Measurements from ENCODE around the gene FASTKD3.

FASTKD3 gene

GRCh38 chr5:7876867-7877266, 8.0 kb upstream of the FASTKD3 start:
- Histone ChIP-seq H3K27me3 (ENCODE audit: insufficient read depth, low read length, poor library complexity) (no peaks in the 10 kb centered on the region), H3K79me1 (ENCODE audit: low read length) (peaks cover 21% of the 10 kb centered on the region), H4K5ac (ENCODE audit: low read length) (no peak overlapping the region), H4K8ac (ENCODE audit: low read depth, low read length) (no peak overlapping the region), H3K56ac (ENCODE audit: low read length) (no peak overlapping the region), H3K23ac (ENCODE audit: low read length) (no peak overlapping the region), H2BK120ac (ENCODE audit: low read depth, low read length) (no peak overlapping the region), H3K9ac (ENCODE audit: low read length) (no peak overlapping the region), H3K4me2 (ENCODE audit: low read length) (no peak overlapping the region), H3K79me2 (ENCODE audit: control insufficient read depth, insufficient read depth, low read length) (peaks cover 17% of the 10 kb centered on the region), H2BK15ac (replicated peaks; ENCODE audit: low read depth) (no peak overlapping the region), H2BK5ac (ENCODE audit: low read length) (no peak overlapping the region), H3K4me1 (ENCODE audit: control insufficient read depth, low read depth, low read length) (no peaks in the 10 kb centered on the region), H3K36me3 (ENCODE audit: control insufficient read depth, insufficient read depth, low read length) (peaks cover 8% of the 10 kb centered on the region), H2AK5ac (ENCODE audit: low read length) (no peak overlapping the region), H3K27ac (ENCODE audit: low read depth, low read length) (no peak overlapping the region), H3K4ac (ENCODE audit: low read depth, low read length) (no peak overlapping the region), H3K4me3 (ENCODE audit: low read length) (no peak overlapping the region), H3K18ac (ENCODE audit: low read length) (no peak overlapping the region)
- WGBS (ENCODE audit: extremely low coverage, insufficient coverage, low lambda C conversion rate): no CpG with 5 or more reads among the region's 3 CpGs
- no peak for DNase-seq

GRCh38 chr5:7875151-7875550, 6.3 kb upstream of the FASTKD3 start:
- no peak overlapping the region for H4K5ac ChIP-seq (ENCODE audit: low read length)
- no peak overlapping the region for H3K9ac ChIP-seq (ENCODE audit: low read length)
- H3K36me3 ChIP-seq (ENCODE audit: control insufficient read depth, insufficient read depth, low read length): peaks cover 8% of the 10 kb centered on the region
- H2BK15ac ChIP-seq (replicated peaks; ENCODE audit: low read depth): no peak overlapping the region
- H3K56ac ChIP-seq (ENCODE audit: low read length): no peak overlapping the region
- H3K23ac ChIP-seq (ENCODE audit: low read length): no peak overlapping the region
- peaks cover 32% of the 10 kb centered on the region for H3K79me2 ChIP-seq (ENCODE audit: control insufficient read depth, insufficient read depth, low read length)
- no peak overlapping the region for H3K27ac ChIP-seq (ENCODE audit: low read depth, low read length)
- no peak overlapping the region for H3K4me3 ChIP-seq (ENCODE audit: low read length)
- peaks cover 21% of the 10 kb centered on the region for H3K79me1 ChIP-seq (ENCODE audit: low read length)
- no peak overlapping the region for H4K8ac ChIP-seq (ENCODE audit: low read depth, low read length)
- no peak overlapping the region for H3K18ac ChIP-seq (ENCODE audit: low read length)
- no peak overlapping the region for H2AK5ac ChIP-seq (ENCODE audit: low read length)
- no peak overlapping the region for H3K4ac ChIP-seq (ENCODE audit: low read depth, low read length)
- H2BK5ac ChIP-seq (ENCODE audit: low read length): no peak overlapping the region
- no peak overlapping the region for H2BK120ac ChIP-seq (ENCODE audit: low read depth, low read length)
- no peak overlapping the region for H3K4me2 ChIP-seq (ENCODE audit: low read length)
- DNase-seq: no peak
- no peaks in the 10 kb centered on the region for H3K27me3 ChIP-seq (ENCODE audit: insufficient read depth, low read length, poor library complexity)
- WGBS (ENCODE audit: extremely low coverage, insufficient coverage, low lambda C conversion rate): no CpG with 5 or more reads among the region's 4 CpGs
- H3K4me1 ChIP-seq (ENCODE audit: control insufficient read depth, low read depth, low read length): no peaks in the 10 kb centered on the region

- Histone ChIP-seq H4K5ac (ENCODE audit: low read length) (no peak overlapping the region), H3K79me2 (ENCODE audit: control insufficient read depth, insufficient read depth, low read length) (peaks cover 36% of the 10 kb centered on the region), H4K8ac (ENCODE audit: low read depth, low read length) (no peak overlapping the region), H3K27ac (ENCODE audit: low read depth, low read length) (no peak overlapping the region), H3K27me3 (ENCODE audit: insufficient read depth, low read length, poor library complexity) (no peaks in the 10 kb centered on the region), H3K9ac (ENCODE audit: low read length) (no peak overlapping the region), H3K4me1 (ENCODE audit: control insufficient read depth, low read depth, low read length) (no peaks in the 10 kb centered on the region), H3K56ac (ENCODE audit: low read length) (no peak overlapping the region), H3K4me3 (ENCODE audit: low read length) (no peak overlapping the region), H3K79me1 (ENCODE audit: low read length) (peaks cover 19% of the 10 kb centered on the region), H3K36me3 (ENCODE audit: control insufficient read depth, insufficient read depth, low read length) (peaks cover 8% of the 10 kb centered on the region), H3K4ac (ENCODE audit: low read depth, low read length) (no peak overlapping the region), H3K4me2 (ENCODE audit: low read length) (no peak overlapping the region), H2BK15ac (replicated peaks; ENCODE audit: low read depth) (no peak overlapping the region), H3K23ac (ENCODE audit: low read length) (no peak overlapping the region), H2BK5ac (ENCODE audit: low read length) (no peak overlapping the region), H2BK120ac (ENCODE audit: low read depth, low read length) (no peak overlapping the region), H3K18ac (ENCODE audit: low read length) (no peak overlapping the region), H2AK5ac (ENCODE audit: low read length) (no peak overlapping the region)
- DNase-seq: no peak
- no CpG with 5 or more reads among the region's 2 CpGs for WGBS (ENCODE audit: extremely low coverage, insufficient coverage, low lambda C conversion rate)
Observed at GRCh38 chr5:7874639-7875038, 5.8 kb upstream of the FASTKD3 start.

DNA sequence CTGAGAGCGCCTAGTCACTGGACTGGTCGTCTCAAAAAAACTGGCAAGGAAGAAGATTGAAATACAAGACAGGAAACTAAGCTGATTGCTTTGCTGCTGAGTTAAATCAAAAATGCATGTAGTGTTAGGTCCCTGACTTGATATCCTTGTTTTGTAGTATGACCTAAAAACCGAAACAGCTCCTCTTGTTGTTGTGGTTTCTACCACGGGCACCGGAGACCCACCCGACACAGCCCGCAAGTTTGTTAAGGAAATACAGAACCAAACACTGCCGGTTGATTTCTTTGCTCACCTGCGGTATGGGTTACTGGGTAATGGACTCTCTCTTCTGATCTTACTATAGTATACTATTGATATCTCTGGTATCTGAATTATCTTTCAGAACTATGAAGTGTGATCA, 4.4 kb upstream of the FASTKD3 start:
- Histone ChIP-seq H3K4me2 (ENCODE audit: low read length) (no peak overlapping the region), H2BK120ac (ENCODE audit: low read depth, low read length) (no peak overlapping the region), H3K4me1 (ENCODE audit: control insufficient read depth, low read depth, low read length) (no peaks in the 10 kb centered on the region), H3K4ac (ENCODE audit: low read depth, low read length) (no peak overlapping the region), H3K23ac (ENCODE audit: low read length) (no peak overlapping the region), H3K27me3 (ENCODE audit: insufficient read depth, low read length, poor library complexity) (no peaks in the 10 kb centered on the region), H2AK5ac (ENCODE audit: low read length) (no peak overlapping the region), H3K79me1 (ENCODE audit: low read length) (peaks cover 19% of the 10 kb centered on the region), H3K4me3 (ENCODE audit: low read length) (no peak overlapping the region), H4K5ac (ENCODE audit: low read length) (no peak overlapping the region), H4K8ac (ENCODE audit: low read depth, low read length) (no peak overlapping the region), H2BK15ac (replicated peaks; ENCODE audit: low read depth) (no peak overlapping the region), H2BK5ac (ENCODE audit: low read length) (no peak overlapping the region), H3K18ac (ENCODE audit: low read length) (no peak overlapping the region), H3K36me3 (ENCODE audit: control insufficient read depth, insufficient read depth, low read length) (peaks cover 8% of the 10 kb centered on the region), H3K9ac (ENCODE audit: low read length) (no peak overlapping the region), H3K56ac (ENCODE audit: low read length) (no peak overlapping the region), H3K79me2 (ENCODE audit: control insufficient read depth, insufficient read depth, low read length) (peaks cover 42% of the 10 kb centered on the region), H3K27ac (ENCODE audit: low read depth, low read length) (no peak overlapping the region)
- no peak for DNase-seq
- WGBS (ENCODE audit: extremely low coverage, insufficient coverage, low lambda C conversion rate): no CpG with 5 or more reads among the region's 9 CpGs

DNA sequence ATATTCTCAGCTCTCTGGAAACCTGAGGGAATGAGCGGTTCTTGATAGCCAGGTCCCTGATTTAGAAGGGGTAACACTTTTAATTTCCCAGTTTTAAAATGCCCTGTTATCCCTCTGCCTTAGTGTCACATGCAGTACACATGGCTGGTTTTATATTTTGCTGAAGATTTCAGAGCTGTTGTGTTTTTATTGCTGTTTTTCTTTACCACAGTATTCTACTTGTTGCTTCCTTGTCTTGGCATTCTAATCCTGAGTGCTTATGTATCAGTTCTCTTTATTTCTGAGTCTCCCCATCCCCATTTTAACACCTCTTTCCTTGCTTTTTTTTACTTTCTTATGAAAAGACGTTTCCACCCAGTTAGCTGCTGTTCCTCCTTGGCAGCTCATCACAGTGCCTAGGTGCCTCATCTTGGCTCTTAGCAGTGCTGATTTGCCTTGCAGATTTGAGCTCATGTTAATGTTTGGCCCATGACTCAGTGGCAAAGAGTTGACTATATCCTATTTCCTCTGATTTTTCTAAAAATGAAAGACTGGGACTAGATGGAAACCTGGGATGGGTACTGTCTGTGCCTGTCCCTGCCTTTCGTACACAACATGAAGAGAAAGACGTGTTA, 3.8 kb upstream of the FASTKD3 start:
- no peak overlapping the region for H2BK5ac ChIP-seq (ENCODE audit: low read length)
- no peaks in the 10 kb centered on the region for H3K27me3 ChIP-seq (ENCODE audit: insufficient read depth, low read length, poor library complexity)
- no peak overlapping the region for H3K9ac ChIP-seq (ENCODE audit: low read length)
- no peak overlapping the region for H3K4me3 ChIP-seq (ENCODE audit: low read length)
- H3K79me1 ChIP-seq (ENCODE audit: low read length): peaks cover 20% of the 10 kb centered on the region
- no peak overlapping the region for H2BK120ac ChIP-seq (ENCODE audit: low read depth, low read length)
- no peak overlapping the region for H3K23ac ChIP-seq (ENCODE audit: low read length)
- no peak overlapping the region for H4K8ac ChIP-seq (ENCODE audit: low read depth, low read length)
- H3K56ac ChIP-seq (ENCODE audit: low read length): no peak overlapping the region
- no peak overlapping the region for H2AK5ac ChIP-seq (ENCODE audit: low read length)
- H3K36me3 ChIP-seq (ENCODE audit: control insufficient read depth, insufficient read depth, low read length): peaks cover 4% of the 10 kb centered on the region
- no peak overlapping the region for H4K5ac ChIP-seq (ENCODE audit: low read length)
- H3K79me2 ChIP-seq (ENCODE audit: control insufficient read depth, insufficient read depth, low read length): peaks cover 42% of the 10 kb centered on the region
- no CpG with 5 or more reads among the region's 4 CpGs for WGBS (ENCODE audit: extremely low coverage, insufficient coverage, low lambda C conversion rate)
- H3K4ac ChIP-seq (ENCODE audit: low read depth, low read length): no peak overlapping the region
- H3K27ac ChIP-seq (ENCODE audit: low read depth, low read length): no peak overlapping the region
- H3K4me2 ChIP-seq (ENCODE audit: low read length): no peak overlapping the region
- H3K18ac ChIP-seq (ENCODE audit: low read length): no peak overlapping the region
- no peaks in the 10 kb centered on the region for H3K4me1 ChIP-seq (ENCODE audit: control insufficient read depth, low read depth, low read length)
- DNase-seq: no peak
- no peak overlapping the region for H2BK15ac ChIP-seq (replicated peaks; ENCODE audit: low read depth)

DNA sequence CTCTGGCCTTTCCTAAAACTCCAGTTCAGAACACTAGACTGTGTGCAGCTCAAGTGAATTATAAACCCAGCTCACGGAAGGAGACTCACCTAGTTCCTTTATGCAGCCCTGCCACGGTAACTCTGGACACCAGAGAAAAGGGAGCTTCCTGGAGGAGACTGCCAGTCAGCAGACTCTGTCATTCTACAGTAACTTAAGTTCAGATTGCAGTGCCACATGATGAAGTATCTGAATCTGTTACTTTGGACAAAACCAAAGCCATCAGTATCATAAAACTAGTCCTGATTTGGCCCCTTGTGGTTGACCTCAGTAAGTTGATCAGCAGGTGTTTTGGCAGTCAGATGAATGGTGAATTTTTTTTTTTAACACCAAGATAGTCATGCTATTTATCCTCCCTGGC, 2.8 kb upstream of the FASTKD3 start:
- DNase-seq: no peak
- H3K36me3 ChIP-seq (ENCODE audit: control insufficient read depth, insufficient read depth, low read length): peaks cover 4% of the 10 kb centered on the region

More for the DNA sequence above, 2.8 kb upstream of the FASTKD3 start:
- Histone ChIP-seq H2BK15ac (replicated peaks; ENCODE audit: low read depth) (no peak overlapping the region), H3K4ac (ENCODE audit: low read depth, low read length) (no peak overlapping the region), H3K4me2 (ENCODE audit: low read length) (no peak overlapping the region), H4K5ac (ENCODE audit: low read length) (no peak overlapping the region), H3K9ac (ENCODE audit: low read length) (no peak overlapping the region), H2AK5ac (ENCODE audit: low read length) (no peak overlapping the region), H3K79me1 (ENCODE audit: low read length) (peaks cover 19% of the 10 kb centered on the region), H3K4me1 (ENCODE audit: control insufficient read depth, low read depth, low read length) (no peaks in the 10 kb centered on the region), H2BK5ac (ENCODE audit: low read length) (no peak overlapping the region), H3K4me3 (ENCODE audit: low read length) (no peak overlapping the region), H3K56ac (ENCODE audit: low read length) (no peak overlapping the region), H3K27ac (ENCODE audit: low read depth, low read length) (no peak overlapping the region), H3K23ac (ENCODE audit: low read length) (no peak overlapping the region), H4K8ac (ENCODE audit: low read depth, low read length) (no peak overlapping the region), H3K79me2 (ENCODE audit: control insufficient read depth, insufficient read depth, low read length) (peaks cover 42% of the 10 kb centered on the region), H2BK120ac (ENCODE audit: low read depth, low read length) (no peak overlapping the region), H3K27me3 (ENCODE audit: insufficient read depth, low read length, poor library complexity) (no peaks in the 10 kb centered on the region), H3K18ac (ENCODE audit: low read length) (no peak overlapping the region)
- WGBS (ENCODE audit: extremely low coverage, insufficient coverage, low lambda C conversion rate): no CpG with 5 or more reads among the region's 2 CpGs

Measured in mesendoderm (in vitro differentiated cells).